MM.1S (cell line): ENCODE measurements around the gene FAM114A2.

ENCODE experiments used
- DNase-seq: peaks from one replicate; pipeline ENCODE4 v3.0.0-alpha.2; 2015
- H2AFZ ChIP-seq: fragments of 300-600 bp; sonication (generic); 2 replicates; pipeline ENCODE4 v1.6.0; 2016; ENCODE audit warnings: antibody characterized with exemption, low read length
- H3F3A ChIP-seq: fragments of 300-600 bp; sonication (generic); 2 replicates; pipeline ENCODE4 v1.6.1; 2016; ENCODE audit warnings: mild to moderate bottlenecking, antibody characterized with exemption, low read length, moderate library complexity, mixed read lengths; ENCODE audit not compliant: insufficient read depth
- H3K27ac ChIP-seq: fragments of 300-600 bp; sonication (generic); 2 replicates; pipeline ENCODE4 v1.5.1; 2016; ENCODE audit warnings: mild to moderate bottlenecking, low read length
- H3K27me3 ChIP-seq: fragments of 300-600 bp; sonication (generic); replicated peaks from 2 replicates; pipeline ENCODE4 v1.6.0; 2016; ENCODE audit warnings: low read length; ENCODE audit not compliant: insufficient read depth
- H3K36me3 ChIP-seq: fragments of 300-600 bp; sonication (generic); replicated peaks from 2 replicates; pipeline ENCODE4 v1.6.1; 2016; ENCODE audit warnings: mild to moderate bottlenecking, low read length, mixed read lengths; ENCODE audit not compliant: insufficient read depth
- H3K4me1 ChIP-seq: fragments of 300-600 bp; sonication (generic); 2 replicates; pipeline ENCODE4 v1.6.1; 2016; ENCODE audit warnings: low read length, mixed read lengths
- H3K4me2 ChIP-seq: fragments of 300-600 bp; sonication (generic); 2 replicates; pipeline ENCODE4 v1.6.0; 2016; ENCODE audit warnings: low read depth, low read length
- H3K4me3 ChIP-seq: fragments of 300-600 bp; sonication (generic); 2 replicates; pipeline ENCODE4 v1.5.1; 2016; ENCODE audit warnings: low read length, mixed read lengths
- H3K79me2 ChIP-seq: fragments of 300-600 bp; sonication (generic); 2 replicates; pipeline ENCODE4 v1.6.1; 2016; ENCODE audit warnings: mixed run types, low read length, mixed read lengths
- H3K9ac ChIP-seq: fragments of 300-600 bp; sonication (generic); 2 replicates; pipeline ENCODE4 v1.6.1; 2016; ENCODE audit warnings: low read length, mixed read lengths
- H3K9me2 ChIP-seq: fragments of 300-600 bp; sonication (generic); replicated peaks from 2 replicates; pipeline ENCODE4 v1.6.1; 2016; ENCODE audit warnings: mild to moderate bottlenecking, low read length, mixed read lengths; ENCODE audit not compliant: insufficient read depth
- H3K9me3 ChIP-seq: fragments of 300-600 bp; sonication (generic); replicated peaks from 2 replicates; pipeline ENCODE4 v1.6.1; 2016; ENCODE audit warnings: mild to moderate bottlenecking, low read length, mixed read lengths; ENCODE audit not compliant: insufficient read depth
- H4K20me1 ChIP-seq: fragments of 300-600 bp; sonication (generic); 2 replicates; pipeline ENCODE4 v1.6.1; 2016; ENCODE audit warnings: mild to moderate bottlenecking, low read length, moderate library complexity, mixed read lengths; ENCODE audit not compliant: insufficient read depth
- CTCF ChIP-seq: fragments of 300-600 bp; sonication (generic); IDR thresholded peaks from 2 replicates; pipeline ENCODE4 v1.5.1; 2016; ENCODE audit warnings: antibody characterized with exemption, low read length, mixed read lengths
- EZH2 ChIP-seq: fragments of 300-600 bp; sonication (generic); optimal IDR thresholded peaks from 2 replicates; pipeline ENCODE3; 2017; ENCODE audit warnings: low read depth, mild to moderate bottlenecking, antibody characterized with exemption, low read length, mixed read lengths
- EZH2phosphoT487 ChIP-seq: fragments of 300-600 bp; sonication (generic); IDR thresholded peaks from 2 replicates; pipeline ENCODE4 v1.6.1; 2018; ENCODE audit warnings: antibody characterized with exemption, low read length

The FAM114A2 gene

GRCh38 chr5:154063372-154063771 is 24.7 kb upstream of the FAM114A2 start:
- DNase-seq, result no peak
- Histone ChIP-seq H2AFZ (no peak overlapping the region), H3K9me3 (no peaks in the 10 kb centered on the region), H3K4me2 (no peak overlapping the region), H3K27me3 (no peaks in the 10 kb centered on the region), H3K9ac (no peak overlapping the region), H4K20me1 (no peaks in the 10 kb centered on the region), H3K4me3 (no peak overlapping the region), H3F3A (peaks cover 16% of the 10 kb centered on the region), H3K27ac (no peak overlapping the region), H3K9me2 (no peaks in the 10 kb centered on the region), H3K4me1 (peaks cover 15% of the 10 kb centered on the region), H3K79me2 (no peaks in the 10 kb centered on the region), H3K36me3 (no peaks in the 10 kb centered on the region)
- no peak for TF ChIP-seq EZH2
- TF ChIP-seq CTCF, result no peak
- TF ChIP-seq EZH2phosphoT487, result no peak

GRCh38 chr5:154060606-154061005 is 21.9 kb upstream of the FAM114A2 start:
- DNase-seq, result no peak
- peaks cover 14% of the 10 kb centered on the region for H3K79me2 ChIP-seq
- no peak overlapping the region for H2AFZ ChIP-seq
- no peak overlapping the region for H3K4me3 ChIP-seq
- no peak overlapping the region for H3K9ac ChIP-seq
- peaks cover 37% of the 10 kb centered on the region for H3F3A ChIP-seq
- no peaks in the 10 kb centered on the region for H4K20me1 ChIP-seq
- H3K27ac ChIP-seq, result no peak overlapping the region
- peaks cover 34% of the 10 kb centered on the region for H3K4me1 ChIP-seq
- no peaks in the 10 kb centered on the region for H3K9me2 ChIP-seq
- TF ChIP-seq EZH2 (no peak), CTCF (no peak), EZH2phosphoT487 (no peak)
- H3K9me3 ChIP-seq, result no peaks in the 10 kb centered on the region
- no peaks in the 10 kb centered on the region for H3K27me3 ChIP-seq
- no peak overlapping the region for H3K4me2 ChIP-seq
- H3K36me3 ChIP-seq, result no peaks in the 10 kb centered on the region

- Histone ChIP-seq H3K4me2 (peak overlapping the region; percentile 70), H3K27ac (peak overlapping the region; percentile 95), H3K27me3 (no peaks in the 10 kb centered on the region), H3F3A (peaks cover 37% of the 10 kb centered on the region), H2AFZ (no peak overlapping the region), H4K20me1 (no peaks in the 10 kb centered on the region), H3K9ac (peak overlapping the region; percentile 51), H3K4me1 (peaks cover 34% of the 10 kb centered on the region), H3K4me3 (peak overlapping the region; percentile 31; the same call in 1 of the 2 replicates), H3K9me3 (no peaks in the 10 kb centered on the region), H3K79me2 (peaks cover 22% of the 10 kb centered on the region), H3K36me3 (no peaks in the 10 kb centered on the region), H3K9me2 (no peaks in the 10 kb centered on the region)
- peak; percentile 82 for DNase-seq
- TF ChIP-seq EZH2phosphoT487, result no peak
Observed at GRCh38 chr5:154059583-154059982, 20.9 kb upstream of the FAM114A2 start.

- Histone ChIP-seq H3K4me2 (peak overlapping the region; percentile 70), H3K9ac (peak overlapping the region; percentile 51), H3F3A (peaks cover 37% of the 10 kb centered on the region), H3K4me1 (peaks cover 34% of the 10 kb centered on the region), H3K27me3 (no peaks in the 10 kb centered on the region), H2AFZ (no peak overlapping the region), H3K9me2 (no peaks in the 10 kb centered on the region), H3K27ac (peak overlapping the region; percentile 95), H4K20me1 (no peaks in the 10 kb centered on the region), H3K36me3 (no peaks in the 10 kb centered on the region), H3K79me2 (peaks cover 22% of the 10 kb centered on the region), H3K4me3 (peak overlapping the region; percentile 31), H3K9me3 (no peaks in the 10 kb centered on the region)
- DNase-seq, result peak; percentile 89
- TF ChIP-seq EZH2phosphoT487 (no peak), EZH2 (no peak), CTCF (no peak)
Observed at GRCh38 chr5:154059039-154059430, 20.3 kb upstream of the FAM114A2 start.
